Activated CD8-positive, alpha-beta memory T cell treated with anti-CD3 and anti-CD28 coated beads, Interleukin-2, amount 50 U/mL, for 24 hours (primary cell): ENCODE data around the gene MLN.

Source experiments
- DNase-seq: peaks from one replicate; pipeline ENCODE4 v3.0.0-alpha.2; 2020; ENCODE audit errors: extremely low read depth

MLN gene

GRCh38 chr6:33771146-33772081, 32.4 kb downstream of the MLN start:
- no peak for DNase-seq

- no peak for DNase-seq
These were observed 33.0 kb downstream of the MLN start for GRCh38 chr6:33770833-33771145.

GRCh38 chr6:33770124-33770832, 33.5 kb downstream of the MLN start:
- no peak for DNase-seq

- DNase-seq = no peak
These were observed 34.5 kb downstream of the MLN start for GRCh38 chr6:33769248-33769821.

- no peak for DNase-seq
These were observed 35.1 kb downstream of the MLN start for GRCh38 chr6:33768644-33769120.

- DNase-seq = no peak
These were observed 36.6 kb downstream of the MLN start for GRCh38 chr6:33766921-33767907.

- DNase-seq = no peak
These were observed 38.4 kb downstream of the MLN start for GRCh38 chr6:33765368-33765767.

- no peak for DNase-seq
These were observed 39.8 kb downstream of the MLN start for GRCh38 chr6:33764036-33764435.

- no peak for DNase-seq
These were observed 40.3 kb downstream of the MLN start for GRCh38 chr6:33763483-33763882.

GRCh38 chr6:33762713-33763112, 41.1 kb downstream of the MLN start:
- no peak for DNase-seq

- no peak for DNase-seq
These were observed 41.7 kb downstream of the MLN start for GRCh38 chr6:33761922-33762629.

GRCh38 chr6:33761581-33761921, 42.3 kb downstream of the MLN start:
- DNase-seq = no peak

- DNase-seq = no peak
These were observed 43.7 kb downstream of the MLN start for GRCh38 chr6:33759887-33760629.

GRCh38 chr6:33758815-33759216, 45.0 kb downstream of the MLN start:
- no peak for DNase-seq

GRCh38 chr6:33757906-33758305, 45.9 kb downstream of the MLN start:
- no peak for DNase-seq

GRCh38 chr6:33757113-33757512, 46.7 kb downstream of the MLN start:
- no peak for DNase-seq

- DNase-seq = no peak
These were observed 47.4 kb downstream of the MLN start for GRCh38 chr6:33756211-33756954.

- DNase-seq = no peak
These were observed 48.5 kb downstream of the MLN start for GRCh38 chr6:33755070-33755869.

- DNase-seq = no peak
These were observed 49.6 kb downstream of the MLN start for GRCh38 chr6:33754222-33754621.
